Measurements from ENCODE around the gene ELMOD3.
A peak's percentile ranks its signal among the peaks of the same experiment; 100 is the strongest.

DNA sequence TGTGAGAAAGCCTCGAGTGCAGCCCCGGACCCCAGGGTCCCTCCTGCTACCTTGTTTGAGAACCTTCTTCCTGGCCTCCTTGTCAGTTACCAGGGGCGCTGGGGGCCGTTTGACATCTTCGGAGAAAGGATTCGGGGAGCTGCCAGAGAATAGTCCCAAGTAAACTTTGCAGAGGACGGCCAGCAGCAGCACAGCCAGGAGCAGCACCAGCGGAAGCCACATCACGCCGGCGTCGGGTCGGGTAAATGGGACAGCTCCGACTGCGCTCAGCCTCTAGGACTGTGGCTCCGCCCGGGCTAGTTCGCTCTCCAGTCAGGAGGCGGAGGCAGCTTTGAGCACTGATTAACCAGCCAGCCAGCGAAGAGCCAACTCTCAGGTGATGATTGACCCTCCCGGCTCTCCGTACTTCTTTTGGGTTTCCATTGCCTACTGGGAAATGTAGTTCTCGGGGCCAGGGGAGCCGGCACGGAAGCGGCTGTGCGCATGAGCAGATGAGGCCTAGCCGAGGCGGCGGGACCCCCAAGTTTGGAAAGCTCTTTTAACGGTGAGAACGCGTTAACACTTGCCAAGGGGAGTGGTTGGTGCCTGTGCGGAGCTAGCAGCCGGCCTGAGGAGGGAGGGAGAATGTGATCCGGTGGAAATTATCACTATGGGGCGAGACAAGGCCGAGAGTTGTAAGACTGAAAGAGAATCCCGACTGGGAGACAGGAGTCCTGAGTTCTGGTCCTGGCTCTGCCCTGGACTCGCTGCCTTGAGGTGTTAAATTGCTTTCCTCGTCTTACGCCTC is at the start of gene ELMOD3, which contains the start of gene RETSAT:
- TF ChIP-seq, protein P1, sequence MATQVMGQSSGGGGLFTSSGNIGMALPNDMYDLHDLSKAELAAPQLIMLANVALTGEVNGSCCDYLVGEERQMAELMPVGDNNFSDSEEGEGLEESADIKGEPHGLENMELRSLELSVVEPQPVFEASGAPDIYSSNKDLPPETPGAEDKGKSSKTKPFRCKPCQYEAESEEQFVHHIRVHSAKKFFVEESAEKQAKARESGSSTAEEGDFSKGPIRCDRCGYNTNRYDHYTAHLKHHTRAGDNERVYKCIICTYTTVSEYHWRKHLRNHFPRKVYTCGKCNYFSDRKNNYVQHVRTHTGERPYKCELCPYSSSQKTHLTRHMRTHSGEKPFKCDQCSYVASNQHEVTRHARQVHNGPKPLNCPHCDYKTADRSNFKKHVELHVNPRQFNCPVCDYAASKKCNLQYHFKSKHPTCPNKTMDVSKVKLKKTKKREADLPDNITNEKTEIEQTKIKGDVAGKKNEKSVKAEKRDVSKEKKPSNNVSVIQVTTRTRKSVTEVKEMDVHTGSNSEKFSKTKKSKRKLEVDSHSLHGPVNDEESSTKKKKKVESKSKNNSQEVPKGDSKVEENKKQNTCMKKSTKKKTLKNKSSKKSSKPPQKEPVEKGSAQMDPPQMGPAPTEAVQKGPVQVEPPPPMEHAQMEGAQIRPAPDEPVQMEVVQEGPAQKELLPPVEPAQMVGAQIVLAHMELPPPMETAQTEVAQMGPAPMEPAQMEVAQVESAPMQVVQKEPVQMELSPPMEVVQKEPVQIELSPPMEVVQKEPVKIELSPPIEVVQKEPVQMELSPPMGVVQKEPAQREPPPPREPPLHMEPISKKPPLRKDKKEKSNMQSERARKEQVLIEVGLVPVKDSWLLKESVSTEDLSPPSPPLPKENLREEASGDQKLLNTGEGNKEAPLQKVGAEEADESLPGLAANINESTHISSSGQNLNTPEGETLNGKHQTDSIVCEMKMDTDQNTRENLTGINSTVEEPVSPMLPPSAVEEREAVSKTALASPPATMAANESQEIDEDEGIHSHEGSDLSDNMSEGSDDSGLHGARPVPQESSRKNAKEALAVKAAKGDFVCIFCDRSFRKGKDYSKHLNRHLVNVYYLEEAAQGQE (IDR thresholded peaks at IDR 0.05; ENCODE audit: borderline replicate concordance), result no peak
- TF ChIP-seq, protein P2, sequence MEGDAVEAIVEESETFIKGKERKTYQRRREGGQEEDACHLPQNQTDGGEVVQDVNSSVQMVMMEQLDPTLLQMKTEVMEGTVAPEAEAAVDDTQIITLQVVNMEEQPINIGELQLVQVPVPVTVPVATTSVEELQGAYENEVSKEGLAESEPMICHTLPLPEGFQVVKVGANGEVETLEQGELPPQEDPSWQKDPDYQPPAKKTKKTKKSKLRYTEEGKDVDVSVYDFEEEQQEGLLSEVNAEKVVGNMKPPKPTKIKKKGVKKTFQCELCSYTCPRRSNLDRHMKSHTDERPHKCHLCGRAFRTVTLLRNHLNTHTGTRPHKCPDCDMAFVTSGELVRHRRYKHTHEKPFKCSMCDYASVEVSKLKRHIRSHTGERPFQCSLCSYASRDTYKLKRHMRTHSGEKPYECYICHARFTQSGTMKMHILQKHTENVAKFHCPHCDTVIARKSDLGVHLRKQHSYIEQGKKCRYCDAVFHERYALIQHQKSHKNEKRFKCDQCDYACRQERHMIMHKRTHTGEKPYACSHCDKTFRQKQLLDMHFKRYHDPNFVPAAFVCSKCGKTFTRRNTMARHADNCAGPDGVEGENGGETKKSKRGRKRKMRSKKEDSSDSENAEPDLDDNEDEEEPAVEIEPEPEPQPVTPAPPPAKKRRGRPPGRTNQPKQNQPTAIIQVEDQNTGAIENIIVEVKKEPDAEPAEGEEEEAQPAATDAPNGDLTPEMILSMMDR (IDR thresholded peaks at IDR 0.05; ENCODE audit: poor library complexity, severe bottlenecking), result no peak
- TF ChIP-seq RAD21 (conservative IDR thresholded peaks at IDR 0.05) (no peak), EZH2 (IDR thresholded peaks at IDR 0.05; ENCODE audit: borderline replicate concordance, insufficient read depth, low read length, poor library complexity, severe bottlenecking) (no peak), POLR2AphosphoS5 (IDR thresholded peaks at IDR 0.05) (peak; percentile 69), TAF1 (IDR thresholded peaks at IDR 0.05; ENCODE audit: low read depth) (peak; percentile 58), MXI1 (conservative IDR thresholded peaks at IDR 0.05; ENCODE audit: poor library complexity, severe bottlenecking) (peak; percentile 46), EP300 (conservative IDR thresholded peaks at IDR 0.05; ENCODE audit: poor library complexity, severe bottlenecking) (peak; percentile 28)

Data from neural cell (in vitro differentiated cells).